GM12865 (cell line): ENCODE measurements around the gene DMAC2.
"Not testable (repeated sequence)": the region's sequence is repeated elsewhere in the genome, so short reads cannot be mapped to it uniquely, and the experiment has no call there.

Source experiments
- DNase-seq: peaks from one replicate; pipeline ENCODE4 v3.0.0; 2010; ENCODE audit warnings: low read depth
- H3K4me3 ChIP-seq: 2 replicates; pipeline ENCODE4 v1.5.1; 2011; ENCODE audit warnings: mild to moderate bottlenecking, low read depth, low read length, control low read depth
- TF ChIP-seq, protein P1 (sequence below): IDR thresholded peaks from 2 replicates; pipeline ENCODE4 v1.5.1; 2011; ENCODE audit warnings: low read length, control low read depth, low read depth, inconsistent platforms; ENCODE audit not compliant: insufficient read depth; ENCODE audit errors: missing control alignments

DMAC2 gene

DNA sequence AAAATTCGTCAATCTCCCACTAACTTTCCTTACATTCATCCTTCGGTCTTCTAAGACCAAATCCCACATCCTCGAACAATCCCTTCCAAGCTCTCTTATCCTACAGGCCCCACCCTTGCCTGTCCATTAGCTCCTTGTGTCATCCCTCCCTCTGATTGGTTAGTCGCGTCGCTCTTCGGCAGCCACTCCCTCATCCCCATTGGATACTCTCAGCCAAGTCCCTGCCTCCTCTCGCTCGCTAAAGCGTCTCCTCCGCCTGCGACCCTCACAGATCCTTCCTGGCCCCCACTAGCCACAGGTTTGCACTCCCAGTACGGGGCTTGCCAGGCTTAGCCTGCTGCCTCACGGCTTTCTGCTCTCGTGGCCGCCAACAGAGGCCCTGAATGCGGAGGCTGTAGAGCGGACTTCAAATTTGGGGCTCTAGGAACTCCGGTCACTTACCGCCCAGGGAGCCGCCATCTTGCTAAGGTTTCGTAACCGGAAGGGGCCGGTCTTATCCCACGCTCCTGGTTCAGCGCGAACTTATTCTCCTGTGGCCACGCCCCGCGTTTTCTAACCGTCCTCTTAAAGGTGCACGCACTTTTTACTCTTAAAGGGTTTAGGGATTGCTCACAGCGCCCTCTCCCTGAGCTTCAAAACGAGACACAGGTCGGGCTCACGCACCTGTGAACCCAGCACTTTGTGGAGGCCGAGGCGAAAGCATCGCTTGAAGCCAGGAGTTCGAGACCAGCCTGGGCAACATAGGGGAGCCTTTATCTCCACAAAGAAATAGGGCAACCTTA, at the start of gene DMAC2:
Gene DMAC2, minus strand, starts transcription at position 472 of the 782 bp plus-strand sequence. Its CDS starts 13 bp downstream, at position 459.
- H3K4me3 ChIP-seq, result peak within 1 kb of the TSS; percentile 59
- TF ChIP-seq, protein P1, sequence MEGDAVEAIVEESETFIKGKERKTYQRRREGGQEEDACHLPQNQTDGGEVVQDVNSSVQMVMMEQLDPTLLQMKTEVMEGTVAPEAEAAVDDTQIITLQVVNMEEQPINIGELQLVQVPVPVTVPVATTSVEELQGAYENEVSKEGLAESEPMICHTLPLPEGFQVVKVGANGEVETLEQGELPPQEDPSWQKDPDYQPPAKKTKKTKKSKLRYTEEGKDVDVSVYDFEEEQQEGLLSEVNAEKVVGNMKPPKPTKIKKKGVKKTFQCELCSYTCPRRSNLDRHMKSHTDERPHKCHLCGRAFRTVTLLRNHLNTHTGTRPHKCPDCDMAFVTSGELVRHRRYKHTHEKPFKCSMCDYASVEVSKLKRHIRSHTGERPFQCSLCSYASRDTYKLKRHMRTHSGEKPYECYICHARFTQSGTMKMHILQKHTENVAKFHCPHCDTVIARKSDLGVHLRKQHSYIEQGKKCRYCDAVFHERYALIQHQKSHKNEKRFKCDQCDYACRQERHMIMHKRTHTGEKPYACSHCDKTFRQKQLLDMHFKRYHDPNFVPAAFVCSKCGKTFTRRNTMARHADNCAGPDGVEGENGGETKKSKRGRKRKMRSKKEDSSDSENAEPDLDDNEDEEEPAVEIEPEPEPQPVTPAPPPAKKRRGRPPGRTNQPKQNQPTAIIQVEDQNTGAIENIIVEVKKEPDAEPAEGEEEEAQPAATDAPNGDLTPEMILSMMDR, result peak; percentile 60
- DNase-seq, result peak; percentile 98

DNA sequence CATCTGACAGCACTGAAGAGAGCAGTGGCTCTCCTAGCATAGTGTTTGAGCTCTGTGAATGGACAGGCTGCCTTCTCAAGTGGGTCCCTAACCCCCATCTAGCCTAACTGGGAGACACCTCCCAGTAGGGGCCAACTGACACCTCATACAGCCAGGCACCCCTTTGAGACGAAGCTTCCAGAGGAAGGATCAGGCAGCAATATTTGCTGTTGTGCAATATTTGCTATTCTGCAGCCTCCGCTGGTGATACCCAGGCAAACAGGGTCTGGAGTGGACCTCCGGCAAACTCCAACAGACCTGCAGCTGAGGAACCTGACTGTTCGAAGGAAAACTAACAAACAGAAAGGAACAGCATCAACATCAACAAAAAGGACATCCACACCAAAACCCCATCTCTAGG, 47.2 kb upstream of the DMAC2 start:
- H3K4me3 ChIP-seq, DNase-seq: not testable (repeated sequence)

GRCh38 chr19:41484822-41485221, 45.1 kb upstream of the DMAC2 start:
- H3K4me3 ChIP-seq, result no peak overlapping the region
- no peak for DNase-seq
- TF ChIP-seq, protein P1, result no peak

DNA sequence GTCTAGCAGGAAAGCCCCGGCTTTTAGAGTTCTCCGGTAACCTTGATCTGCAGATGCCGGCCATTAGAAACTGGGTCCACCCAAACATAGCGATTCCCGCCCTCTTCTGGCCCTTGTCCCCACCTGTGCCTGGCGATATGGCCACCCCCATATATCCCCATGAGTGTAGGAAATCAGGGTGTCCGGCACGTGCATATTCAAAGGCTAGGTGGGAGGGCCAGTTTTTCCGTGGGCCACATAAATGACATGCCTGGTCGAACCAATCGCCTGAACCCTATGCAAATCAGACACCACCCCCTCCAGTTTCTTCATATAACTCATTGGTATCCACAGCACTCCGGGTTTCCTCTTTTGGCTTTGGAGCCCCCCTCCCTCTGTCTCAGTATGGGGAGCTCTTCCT, 40.6 kb upstream of the DMAC2 start:
- no peak for DNase-seq
- TF ChIP-seq, protein P1, result no peak
- H3K4me3 ChIP-seq, result no peak overlapping the region

- DNase-seq, result peak; percentile 32
- TF ChIP-seq, protein P1, result no peak
Observed at GRCh38 chr19:41479757-41480191, 40.1 kb upstream of the DMAC2 start.

DNA sequence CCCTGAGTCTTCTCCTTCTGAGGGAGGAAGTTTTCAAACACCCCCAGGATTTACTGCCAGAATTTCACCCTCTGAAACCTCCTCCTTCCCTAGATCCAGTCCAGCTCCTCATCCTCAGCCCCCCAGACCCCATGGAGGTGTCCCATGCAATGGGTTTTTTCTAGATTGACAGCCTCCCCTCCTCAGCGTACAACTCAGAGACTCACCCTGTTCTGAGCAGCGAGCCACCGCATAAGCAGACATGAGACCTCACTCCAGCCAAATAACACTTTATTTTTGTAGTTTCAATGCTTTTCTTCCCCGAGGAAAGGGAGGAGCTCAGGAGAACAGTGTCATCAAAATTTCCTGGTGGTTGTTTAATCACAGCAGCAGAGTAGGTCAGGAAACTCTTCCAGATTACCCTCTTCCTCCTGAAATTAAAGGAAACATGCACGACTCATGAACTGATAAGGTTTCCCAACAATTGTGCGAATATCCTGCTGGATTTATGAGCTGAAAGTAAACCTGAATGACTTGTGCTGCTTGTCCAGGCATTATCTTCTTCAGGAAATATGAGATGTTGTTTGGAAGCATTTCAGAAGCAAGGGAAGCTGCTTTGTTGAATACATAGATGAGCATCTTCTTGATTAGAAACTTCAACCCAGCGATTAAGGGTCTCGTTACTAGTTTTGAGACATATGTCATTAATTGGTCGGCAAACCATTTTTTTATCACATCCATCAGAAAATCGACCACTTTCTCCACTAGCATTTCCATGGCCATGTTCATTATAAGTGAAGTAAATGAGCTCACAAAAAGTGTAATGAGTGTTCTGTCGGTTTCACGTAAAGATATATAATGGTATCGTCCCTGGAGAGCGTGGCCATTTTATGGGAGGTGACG, 39.4 kb upstream of the DMAC2 start:
- DNase-seq, result no peak
- TF ChIP-seq, protein P1, result no peak
- no peak overlapping the region for H3K4me3 ChIP-seq

More at GRCh38 chr19:41479757-41480191, 40.1 kb upstream of the DMAC2 start:
- no peak overlapping the region for H3K4me3 ChIP-seq

- no peak for DNase-seq
- H3K4me3 ChIP-seq, result no peak overlapping the region
- TF ChIP-seq, protein P1, result no peak
Observed at GRCh38 chr19:41478171-41478570, 38.5 kb upstream of the DMAC2 start.
